Mesendoderm (in vitro differentiated cells): Measurements from ENCODE around the gene SYT11.
"Not testable (repeated sequence)": the region's sequence is repeated elsewhere in the genome, so short reads cannot be mapped to it uniquely, and the experiment has no call there.

ENCODE experiments used
- DNase-seq: peaks from one replicate; pipeline ENCODE4 v3.0.0; 2013
- H2AK5ac ChIP-seq: 2 replicates; pipeline ENCODE4 v1.6.1; 2013; ENCODE audit warnings: low read length, inconsistent platforms
- H2BK120ac ChIP-seq: 2 replicates; pipeline ENCODE4 v1.6.1; 2013; ENCODE audit warnings: low read depth, mild to moderate bottlenecking, low read length, moderate library complexity, mixed read lengths
- H2BK15ac ChIP-seq: replicated peaks from 2 replicates; pipeline ENCODE4 v1.6.1; 2013; ENCODE audit warnings: low read depth, mild to moderate bottlenecking, moderate library complexity
- H2BK5ac ChIP-seq: 2 replicates; pipeline ENCODE4 v1.6.1; 2013; ENCODE audit warnings: low read length, inconsistent platforms
- H3K18ac ChIP-seq: 2 replicates; pipeline ENCODE4 v1.6.1; 2013; ENCODE audit warnings: mild to moderate bottlenecking, low read length, mixed read lengths
- H3K23ac ChIP-seq: one replicate; pipeline ENCODE4 v1.6.1; 2013; ENCODE audit warnings: low read length
- H3K27ac ChIP-seq: 2 replicates; pipeline ENCODE4 v1.5.1; 2013; ENCODE audit warnings: low read depth, mild to moderate bottlenecking, inconsistent platforms, low read length, moderate library complexity
- H3K27me3 ChIP-seq: 2 replicates; pipeline ENCODE4 v1.6.1; 2013; ENCODE audit warnings: low read length, control low read depth, mild to moderate bottlenecking, inconsistent platforms; ENCODE audit not compliant: insufficient read depth, poor library complexity
- H3K36me3 ChIP-seq: 2 replicates; pipeline ENCODE4 v1.6.1; 2013; ENCODE audit warnings: low read length, inconsistent platforms; ENCODE audit not compliant: control insufficient read depth, insufficient read depth
- H3K4ac ChIP-seq: one replicate; pipeline ENCODE4 v1.6.1; 2013; ENCODE audit warnings: low read depth, mild to moderate bottlenecking, low read length, moderate library complexity
- H3K4me1 ChIP-seq: 2 replicates; pipeline ENCODE4 v1.6.1; 2013; ENCODE audit warnings: low read depth, low read length, inconsistent platforms; ENCODE audit not compliant: control insufficient read depth
- H3K4me2 ChIP-seq: 2 replicates; pipeline ENCODE4 v1.6.1; 2013; ENCODE audit warnings: low read length
- H3K4me3 ChIP-seq: 2 replicates; pipeline ENCODE4 v1.5.1; 2013; ENCODE audit warnings: mild to moderate bottlenecking, low read length
- H3K56ac ChIP-seq: one replicate; pipeline ENCODE4 v1.6.1; 2013; ENCODE audit warnings: low read length
- H3K79me1 ChIP-seq: 2 replicates; pipeline ENCODE4 v1.6.1; 2013; ENCODE audit warnings: low read length, inconsistent platforms
- H3K79me2 ChIP-seq: 2 replicates; pipeline ENCODE4 v1.6.1; 2013; ENCODE audit warnings: mild to moderate bottlenecking, low read length; ENCODE audit not compliant: control insufficient read depth, insufficient read depth
- H3K9ac ChIP-seq: 2 replicates; pipeline ENCODE4 v1.6.1; 2013; ENCODE audit warnings: low read length, inconsistent platforms
- H4K5ac ChIP-seq: one replicate; pipeline ENCODE4 v1.6.1; 2013; ENCODE audit warnings: low read length
- H4K8ac ChIP-seq: one replicate; pipeline ENCODE4 v1.6.1; 2013; ENCODE audit warnings: low read depth, mild to moderate bottlenecking, control low read depth, low read length, moderate library complexity
- WGBS: extraction: QIAGEN DNeasy Blood & Tissue Kit; methylation state at CpG from one replicate; pipeline ENCODE4 v1.1.7; 2013; ENCODE audit warnings: low lambda C conversion rate, missing lambda C conversion rate; ENCODE audit not compliant: insufficient coverage; ENCODE audit errors: extremely low coverage; 5-methylcytosine and 5-hydroxymethylcytosine counted together

The SYT11 gene

DNA sequence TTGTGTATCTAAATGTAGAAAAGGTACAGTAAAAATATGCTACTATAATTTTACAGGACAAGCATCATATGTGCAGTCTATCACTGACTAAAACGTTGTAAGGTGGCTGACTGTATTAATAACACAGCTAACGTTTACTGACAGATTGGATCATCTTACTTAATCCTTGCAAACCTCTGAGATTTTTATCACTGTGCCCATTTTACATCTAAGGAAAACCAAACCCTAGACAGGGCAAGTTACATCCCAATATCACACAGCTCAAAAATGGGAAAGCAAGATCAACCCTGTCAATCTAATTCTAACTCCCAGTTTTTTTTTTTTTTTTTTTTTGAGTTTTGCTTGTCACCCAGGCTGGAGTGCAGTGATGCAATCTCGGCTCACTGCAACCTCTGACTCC is 59.3 kb downstream of the SYT11 start:
- H3K79me1 ChIP-seq: peaks cover 5% of the 10 kb centered on the region

GRCh38 chr1:155919801-155920200 is 60.4 kb downstream of the SYT11 start:
- peaks cover 5% of the 10 kb centered on the region for H3K79me1 ChIP-seq
- no peak overlapping the region for H2AK5ac ChIP-seq
- DNase-seq: no peak
- H2BK120ac ChIP-seq: no peak overlapping the region
- no peak overlapping the region for H3K27ac ChIP-seq
- WGBS: no CpG with 5 or more reads among the region's 2 CpGs
- no peak overlapping the region for H4K8ac ChIP-seq
- H3K27me3 ChIP-seq: no peaks in the 10 kb centered on the region
- no peak overlapping the region for H3K56ac ChIP-seq
- H3K23ac ChIP-seq: no peak overlapping the region
- peaks cover 1% of the 10 kb centered on the region for H3K79me2 ChIP-seq
- H3K18ac ChIP-seq: no peak overlapping the region
- no peak overlapping the region for H3K9ac ChIP-seq
- peaks cover 17% of the 10 kb centered on the region for H3K36me3 ChIP-seq
- no peak overlapping the region for H2BK15ac ChIP-seq
- no peak overlapping the region for H3K4me3 ChIP-seq
- no peaks in the 10 kb centered on the region for H3K4me1 ChIP-seq
- H3K4ac ChIP-seq: no peak overlapping the region
- no peak overlapping the region for H3K4me2 ChIP-seq
- H2BK5ac ChIP-seq: no peak overlapping the region
- H4K5ac ChIP-seq: no peak overlapping the region

More for the DNA sequence above, 59.3 kb downstream of the SYT11 start:
- Histone ChIP-seq H3K23ac (no peak overlapping the region), H2BK5ac (no peak overlapping the region), H3K79me2 (peaks cover 1% of the 10 kb centered on the region), H2BK15ac (no peak overlapping the region), H3K27me3 (no peaks in the 10 kb centered on the region), H3K4me1 (no peaks in the 10 kb centered on the region), H3K36me3 (peaks cover 21% of the 10 kb centered on the region), H3K9ac (no peak overlapping the region), H3K56ac (no peak overlapping the region), H4K5ac (no peak overlapping the region), H3K4me2 (no peak overlapping the region), H3K4ac (no peak overlapping the region), H4K8ac (no peak overlapping the region), H3K18ac (no peak overlapping the region), H2AK5ac (no peak overlapping the region), H2BK120ac (no peak overlapping the region), H3K4me3 (no peak overlapping the region), H3K27ac (no peak overlapping the region)
- no peak for DNase-seq
- WGBS: no CpG with 5 or more reads among the region's 3 CpGs

GRCh38 chr1:155920717-155921116 is 61.4 kb downstream of the SYT11 start:
- Histone ChIP-seq H3K56ac (no peak overlapping the region), H3K27ac (no peak overlapping the region), H3K18ac (no peak overlapping the region), H3K36me3 (peaks cover 21% of the 10 kb centered on the region), H4K8ac (no peak overlapping the region), H2BK120ac (no peak overlapping the region), H2BK5ac (no peak overlapping the region), H3K27me3 (no peaks in the 10 kb centered on the region), H3K4me1 (no peaks in the 10 kb centered on the region), H3K9ac (no peak overlapping the region), H3K4me3 (no peak overlapping the region), H3K4me2 (no peak overlapping the region), H3K23ac (no peak overlapping the region), H3K79me1 (peaks cover 5% of the 10 kb centered on the region), H3K79me2 (peaks cover 1% of the 10 kb centered on the region), H2BK15ac (no peak overlapping the region), H3K4ac (no peak overlapping the region), H4K5ac (no peak overlapping the region), H2AK5ac (no peak overlapping the region)
- DNase-seq: no peak
- no CpG with 5 or more reads among the region's 3 CpGs for WGBS

- H2BK5ac ChIP-seq: no peak overlapping the region
- H3K27ac ChIP-seq: no peak overlapping the region
- H3K4me2 ChIP-seq: no peak overlapping the region
- H3K36me3 ChIP-seq: peaks cover 35% of the 10 kb centered on the region
- H2AK5ac ChIP-seq: no peak overlapping the region
- no peak overlapping the region for H3K4me3 ChIP-seq
- no peak overlapping the region for H2BK120ac ChIP-seq
- WGBS: no CpG with 5 or more reads among the region's 2 CpGs
- H3K56ac ChIP-seq: no peak overlapping the region
- no peaks in the 10 kb centered on the region for H3K27me3 ChIP-seq
- no peak overlapping the region for H4K5ac ChIP-seq
- H3K4me1 ChIP-seq: no peaks in the 10 kb centered on the region
- no peak overlapping the region for H3K9ac ChIP-seq
- H3K79me2 ChIP-seq: peaks cover 11% of the 10 kb centered on the region
- H2BK15ac ChIP-seq: no peak overlapping the region
- H3K79me1 ChIP-seq: peaks cover 14% of the 10 kb centered on the region
- no peak overlapping the region for H3K18ac ChIP-seq
- no peak for DNase-seq
- H3K23ac ChIP-seq: no peak overlapping the region
- H3K4ac ChIP-seq: no peak overlapping the region
- H4K8ac ChIP-seq: no peak overlapping the region
Measured at GRCh38 chr1:155925506-155925905, 66.1 kb downstream of the SYT11 start.

DNA sequence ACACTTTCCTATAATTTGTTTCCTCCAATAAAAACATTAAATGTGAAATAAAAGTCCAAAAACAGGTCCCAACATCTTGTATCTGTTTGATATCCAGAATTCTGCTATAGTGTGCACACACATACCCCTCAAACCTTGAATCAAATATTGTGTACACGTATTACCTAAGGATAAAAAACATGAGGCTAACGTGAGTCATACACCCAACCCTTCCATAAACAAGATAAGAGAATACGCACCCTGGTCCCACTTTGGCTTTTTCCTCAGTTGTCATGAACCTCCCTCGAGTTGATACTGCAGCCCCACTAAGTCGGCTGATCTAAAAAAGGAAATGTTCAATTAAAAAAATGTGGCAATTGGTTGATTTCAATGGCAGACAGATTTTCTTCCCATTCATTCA is 69.7 kb downstream of the SYT11 start:
- Histone ChIP-seq H4K5ac (no peak overlapping the region), H3K36me3 (peaks cover 28% of the 10 kb centered on the region)

DNA sequence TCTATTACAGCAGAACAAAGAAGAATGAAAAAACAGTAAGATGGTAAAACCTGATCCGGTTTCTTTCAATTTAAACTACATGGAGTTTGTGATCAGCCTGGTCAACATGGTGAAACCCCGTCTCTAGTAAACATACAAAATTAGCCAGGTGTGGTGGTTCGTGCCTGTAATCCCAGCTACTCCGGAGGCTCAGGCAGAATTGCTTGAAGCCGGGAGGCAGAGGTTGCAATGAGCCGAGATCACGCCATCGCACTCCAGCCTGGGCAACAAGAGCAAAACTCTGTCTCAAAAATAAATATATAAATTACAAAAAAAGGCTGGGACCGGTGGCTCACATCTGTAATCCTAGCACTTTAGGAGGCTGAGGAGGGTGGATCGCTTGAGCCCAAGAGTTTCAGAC is 71.4 kb downstream of the SYT11 start:
- no CpG with 5 or more reads among the region's 10 CpGs for WGBS
- H2BK5ac ChIP-seq, H4K5ac ChIP-seq, H3K23ac ChIP-seq, H2BK15ac ChIP-seq, H3K4me3 ChIP-seq, DNase-seq, H3K4me1 ChIP-seq, H3K56ac ChIP-seq, H2BK120ac ChIP-seq, H3K27me3 ChIP-seq, H3K4ac ChIP-seq, H4K8ac ChIP-seq, H3K4me2 ChIP-seq, H3K27ac ChIP-seq, H3K18ac ChIP-seq, H2AK5ac ChIP-seq: not testable (repeated sequence)
- Histone ChIP-seq H3K79me2 (peaks cover 40% of the 10 kb centered on the region), H3K36me3 (peaks cover 25% of the 10 kb centered on the region), H3K79me1 (peaks cover 12% of the 10 kb centered on the region), H3K9ac (peak overlapping the region; percentile 32)

More for the DNA sequence above, 69.7 kb downstream of the SYT11 start:
- Histone ChIP-seq H3K4ac (no peak overlapping the region), H3K23ac (no peak overlapping the region), H3K4me3 (no peak overlapping the region), H2AK5ac (no peak overlapping the region), H3K79me1 (peaks cover 12% of the 10 kb centered on the region), H3K18ac (no peak overlapping the region), H3K56ac (no peak overlapping the region), H3K4me2 (no peak overlapping the region), H2BK5ac (no peak overlapping the region), H2BK120ac (no peak overlapping the region), H3K27ac (no peak overlapping the region), H3K27me3 (no peaks in the 10 kb centered on the region), H3K79me2 (peaks cover 39% of the 10 kb centered on the region), H4K8ac (no peak overlapping the region), H3K4me1 (no peaks in the 10 kb centered on the region), H2BK15ac (no peak overlapping the region), H3K9ac (no peak overlapping the region)
- DNase-seq: no peak
- WGBS: no CpG with 5 or more reads among the region's 5 CpGs
